Peyer's patch (tissue), 4 donors: ENCODE results near the gene GALNT9.

Source experiments
- POLR2A ChIP-seq, 2 donors: fragments of 450-650 bp; IDR thresholded peaks; one replicate each; pipeline ENCODE4 v1.5.1; 2017; ENCODE audit warnings: antibody characterized with exemption in 2 of 2, mild to moderate bottlenecking in 2 of 2, moderate library complexity in 2 of 2
- TF ChIP-seq, protein P1 (sequence below), 6 experiments: fragments of 450-650 bp in 4 of 6; fragments of 200-600 bp in 2 of 6; sonication (generic) in 1 of 6; IDR thresholded peaks; one replicate each; pipeline ENCODE4 v1.5.1; 2017 to 2019; ENCODE audit warnings: antibody characterized with exemption in 6 of 6, mild to moderate bottlenecking in 3 of 6, moderate library complexity in 1 of 6

DNA sequence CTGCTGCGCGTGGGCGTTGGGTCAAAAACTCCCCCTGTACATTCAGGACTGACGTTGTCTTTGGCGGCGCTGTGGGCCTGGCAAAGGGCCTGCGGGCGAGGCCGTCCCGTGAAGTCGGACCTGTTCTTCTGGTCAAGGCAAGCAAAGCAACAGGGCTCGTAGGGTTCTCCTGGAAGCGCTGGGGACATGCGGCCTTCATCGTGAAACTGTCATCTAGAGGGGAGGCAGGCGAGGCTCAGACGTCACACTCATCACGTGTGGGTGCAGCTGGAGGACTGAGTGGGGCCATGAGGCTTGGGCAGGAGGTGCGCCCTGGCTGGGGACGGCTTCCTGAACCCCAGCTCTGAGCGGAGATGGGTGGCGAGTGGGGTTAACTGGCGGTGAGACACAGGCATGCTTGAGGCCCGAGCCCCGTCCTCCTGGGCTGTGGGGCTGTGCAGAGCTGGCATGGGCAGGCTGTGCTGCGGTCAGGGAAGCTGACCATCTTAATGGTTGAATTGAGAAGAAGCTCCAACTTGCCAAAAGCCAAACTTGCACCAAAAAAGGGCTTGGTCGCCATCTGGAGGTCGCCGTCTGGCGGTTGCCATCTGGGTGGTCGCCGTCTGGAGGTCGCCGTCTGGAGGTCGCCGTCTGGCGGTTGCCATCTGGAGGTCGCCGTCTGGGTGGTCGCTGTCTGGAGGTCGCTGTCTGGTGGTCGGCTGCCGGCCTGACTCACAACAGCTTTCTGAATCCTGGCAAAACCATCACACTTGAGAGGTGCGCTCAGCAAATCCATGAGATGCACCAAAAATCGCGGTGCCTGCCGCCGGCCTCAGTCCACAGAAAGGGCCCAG lies 119.0 kb downstream of the GALNT9 start:
- TF ChIP-seq, protein P1, sequence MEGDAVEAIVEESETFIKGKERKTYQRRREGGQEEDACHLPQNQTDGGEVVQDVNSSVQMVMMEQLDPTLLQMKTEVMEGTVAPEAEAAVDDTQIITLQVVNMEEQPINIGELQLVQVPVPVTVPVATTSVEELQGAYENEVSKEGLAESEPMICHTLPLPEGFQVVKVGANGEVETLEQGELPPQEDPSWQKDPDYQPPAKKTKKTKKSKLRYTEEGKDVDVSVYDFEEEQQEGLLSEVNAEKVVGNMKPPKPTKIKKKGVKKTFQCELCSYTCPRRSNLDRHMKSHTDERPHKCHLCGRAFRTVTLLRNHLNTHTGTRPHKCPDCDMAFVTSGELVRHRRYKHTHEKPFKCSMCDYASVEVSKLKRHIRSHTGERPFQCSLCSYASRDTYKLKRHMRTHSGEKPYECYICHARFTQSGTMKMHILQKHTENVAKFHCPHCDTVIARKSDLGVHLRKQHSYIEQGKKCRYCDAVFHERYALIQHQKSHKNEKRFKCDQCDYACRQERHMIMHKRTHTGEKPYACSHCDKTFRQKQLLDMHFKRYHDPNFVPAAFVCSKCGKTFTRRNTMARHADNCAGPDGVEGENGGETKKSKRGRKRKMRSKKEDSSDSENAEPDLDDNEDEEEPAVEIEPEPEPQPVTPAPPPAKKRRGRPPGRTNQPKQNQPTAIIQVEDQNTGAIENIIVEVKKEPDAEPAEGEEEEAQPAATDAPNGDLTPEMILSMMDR (IDR thresholded peaks at IDR 0.05), result no peak
- TF ChIP-seq POLR2A (IDR thresholded peaks at IDR 0.05), result no peak
